NCI-H1694 treated with DMSO at 0.1 percent for 48 hours (cell line): Measurements from ENCODE around the gene KIF1A.
"Not testable (repeated sequence)": the region's sequence is repeated elsewhere in the genome, so short reads cannot be mapped to it uniquely, and the experiment has no call there.

Experiments used
- DNase-seq: peaks from one replicate; lab custom pipeline; 2025; lab: John Stamatoyannopoulos, UW

The KIF1A gene

GRCh38 chr2:240687045-240687740 is 132.8 kb downstream of the KIF1A start:
- DNase-seq: no peak

GRCh38 chr2:240686460-240686859 is 133.6 kb downstream of the KIF1A start:
- DNase-seq: no peak

GRCh38 chr2:240685771-240686371 is 134.1 kb downstream of the KIF1A start:
- no peak for DNase-seq

- DNase-seq: not testable (repeated sequence)
Observed at GRCh38 chr2:240683980-240684728, 135.9 kb downstream of the KIF1A start.

- not testable (repeated sequence) for DNase-seq
Observed at GRCh38 chr2:240683329-240683979, 136.6 kb downstream of the KIF1A start.

- DNase-seq: not testable (repeated sequence)
Observed at GRCh38 chr2:240682431-240683224, 137.4 kb downstream of the KIF1A start, which contains the start of gene AQP12B. Gene AQP12B, minus strand, starts transcription at chr2:240682885. Its CDS starts 48 bp downstream, at chr2:240682837.

GRCh38 chr2:240680185-240680584 is 139.8 kb downstream of the KIF1A start:
- DNase-seq: not testable (repeated sequence)

- not testable (repeated sequence) for DNase-seq
Observed at GRCh38 chr2:240678909-240679308, 141.1 kb downstream of the KIF1A start.

GRCh38 chr2:240678043-240678442 is 142.0 kb downstream of the KIF1A start:
- DNase-seq: not testable (repeated sequence)

- not testable (repeated sequence) for DNase-seq
Observed at GRCh38 chr2:240675345-240675744, 144.7 kb downstream of the KIF1A start.

- DNase-seq: peak; percentile 7
Observed at GRCh38 chr2:240674461-240675184, 145.4 kb downstream of the KIF1A start.

- no peak for DNase-seq
Observed at GRCh38 chr2:240672701-240673190, 147.3 kb downstream of the KIF1A start.

GRCh38 chr2:240672076-240672700 is 147.8 kb downstream of the KIF1A start:
- no peak for DNase-seq

GRCh38 chr2:240670950-240671349 is 149.1 kb downstream of the KIF1A start:
- DNase-seq: no peak

GRCh38 chr2:240670402-240670801 is 149.6 kb downstream of the KIF1A start:
- DNase-seq: no peak

GRCh38 chr2:240664622-240665021 is 155.4 kb downstream of the KIF1A start:
- DNase-seq: no peak
